Epithelial cell of esophagus (primary cell): ENCODE measurements around the gene CYSTM1.
"Not testable (repeated sequence)": the region's sequence is repeated elsewhere in the genome, so short reads cannot be mapped to it uniquely, and the experiment has no call there.

Experiments used
- DNase-seq: peaks from one replicate; pipeline ENCODE4 v3.0.0; 2010; ENCODE audit warnings: low read depth
- H3K4me3 ChIP-seq: 2 replicates; pipeline ENCODE4 v1.5.1; 2011; ENCODE audit warnings: mild to moderate bottlenecking, low read length, control low read depth
- CTCF ChIP-seq: IDR thresholded peaks from 2 replicates; pipeline ENCODE4 v1.5.1; 2011; ENCODE audit warnings: low read depth, mild to moderate bottlenecking, low read length, control low read depth, inconsistent platforms; ENCODE audit not compliant: insufficient read depth; ENCODE audit errors: missing control alignments

Gene CYSTM1

GRCh38 chr5:140148508-140148907 lies 26.5 kb upstream of the CYSTM1 start:
- no peak for DNase-seq
- no peak overlapping the region for H3K4me3 ChIP-seq
- TF ChIP-seq CTCF = no peak

- no peak for TF ChIP-seq CTCF
- DNase-seq = no peak
- no peak overlapping the region for H3K4me3 ChIP-seq
Observed at GRCh38 chr5:140150201-140150600, 24.8 kb upstream of the CYSTM1 start.

- H3K4me3 ChIP-seq = no peak overlapping the region
- DNase-seq = no peak
- TF ChIP-seq CTCF = no peak
Observed at GRCh38 chr5:140151144-140152021, 23.6 kb upstream of the CYSTM1 start.

- DNase-seq = no peak
- H3K4me3 ChIP-seq = no peak overlapping the region
- no peak for TF ChIP-seq CTCF
Observed at GRCh38 chr5:140152022-140152999, 22.7 kb upstream of the CYSTM1 start.

GRCh38 chr5:140153255-140153654 lies 21.7 kb upstream of the CYSTM1 start:
- no peak overlapping the region for H3K4me3 ChIP-seq
- no peak for TF ChIP-seq CTCF
- no peak for DNase-seq

GRCh38 chr5:140153905-140154304 lies 21.1 kb upstream of the CYSTM1 start:
- no peak for TF ChIP-seq CTCF
- DNase-seq = no peak
- no peak overlapping the region for H3K4me3 ChIP-seq

- H3K4me3 ChIP-seq, DNase-seq: not testable (repeated sequence)
Observed at GRCh38 chr5:140154710-140155381, 20.1 kb upstream of the CYSTM1 start.
